Hepatocyte (in vitro differentiated cells): ENCODE measurements around the gene CARMIL3. TPM values are rescaled to one million over a fixed set of nuclear protein-coding genes. Genes with fewer than 3 reads are reported as not detected.

Experiments
- DNase-seq: peaks from one replicate; pipeline ENCODE4 v3.0.0-alpha.2; 2016; ENCODE audit warnings: low spot score
- H2AFZ ChIP-seq: fragments of 200-600 bp; sonication (generic); 2 replicates; pipeline ENCODE4 v1.6.0; 2016; ENCODE audit warnings: antibody characterized with exemption, mild to moderate bottlenecking
- H3K27ac ChIP-seq: fragments of 200-600 bp; sonication (generic); 2 replicates; pipeline ENCODE4 v1.5.1; 2016; ENCODE audit warnings: mild to moderate bottlenecking
- H3K27me3 ChIP-seq: fragments of 200-600 bp; sonication (generic); 2 replicates; pipeline ENCODE4 v1.6.1; 2016
- H3K36me3 ChIP-seq: fragments of 200-600 bp; sonication (generic); replicated peaks from 2 replicates; pipeline ENCODE4 v1.5.1; 2016; ENCODE audit warnings: low read depth; ENCODE audit not compliant: insufficient read depth
- H3K4me1 ChIP-seq: fragments of 200-600 bp; sonication (generic); 2 replicates; pipeline ENCODE4 v1.5.1; 2016; ENCODE audit warnings: mild to moderate bottlenecking, moderate library complexity; ENCODE audit not compliant: insufficient read depth
- H3K4me2 ChIP-seq: fragments of 200-600 bp; sonication (generic); 2 replicates; pipeline ENCODE4 v1.6.0; 2016
- H3K4me3 ChIP-seq: fragments of 200-600 bp; sonication (generic); 2 replicates; pipeline ENCODE4 v1.5.1; 2016; ENCODE audit warnings: mild to moderate bottlenecking
- H3K79me2 ChIP-seq: fragments of 200-600 bp; sonication (generic); 2 replicates; pipeline ENCODE4 v1.6.0; 2017; ENCODE audit warnings: mild to moderate bottlenecking
- H3K9me2 ChIP-seq: fragments of 200-600 bp; sonication (generic); replicated peaks from 2 replicates; pipeline ENCODE4 v1.6.0; 2017; ENCODE audit warnings: mild to moderate bottlenecking; ENCODE audit not compliant: insufficient read depth
- H3K9me3 ChIP-seq: fragments of 200-600 bp; sonication (generic); 2 replicates; pipeline ENCODE4 v1.5.1; 2016; ENCODE audit warnings: low read depth, mild to moderate bottlenecking
- H4K20me1 ChIP-seq: fragments of 200-600 bp; sonication (generic); 2 replicates; pipeline ENCODE4 v1.6.0; 2016; ENCODE audit warnings: mild to moderate bottlenecking; ENCODE audit not compliant: insufficient read depth, poor library complexity, severe bottlenecking
- EZH2 ChIP-seq: fragments of 200-600 bp; sonication (generic); IDR thresholded peaks from 2 replicates; pipeline ENCODE4 v1.6.1; 2016; ENCODE audit warnings: antibody characterized with exemption, mild to moderate bottlenecking, borderline replicate concordance
- EZH2phosphoT487 ChIP-seq: fragments of 200-600 bp; sonication (generic); IDR thresholded peaks from one replicate; pipeline ENCODE4 v1.6.1; 2018; ENCODE audit warnings: antibody characterized with exemption, mild to moderate bottlenecking, low read depth, moderate library complexity; ENCODE audit not compliant: unreplicated experiment, severe bottlenecking
- WGBS: methylation state at CpG from one replicate; pipeline ENCODE4 v1.1.6; 2016; ENCODE audit warnings: low lambda C conversion rate; ENCODE audit errors: missing lambda C conversion rate; 5-methylcytosine and 5-hydroxymethylcytosine counted together
- polyA plus RNA-seq: library from polyadenylated mRNA; unstranded; fragments of >200 nt; fragmentation: Nextera tagmentation; extraction: Ambion mirVana; gene quantifications from 2 replicates; pipeline ENCODE4 v1.2.1, GENCODE V29; 2016
- total RNA-seq: library from RNA; depleted of rRNA; stranded (reverse); fragments of >200 nt; gene quantifications from 2 replicates; pipeline ENCODE4 v1.2.3, GENCODE V29; 2014
- TF ChIP-seq, protein P1 (sequence below): fragments of 200-600 bp; sonication (generic); IDR thresholded peaks from 2 replicates; pipeline ENCODE4 v1.5.1; 2016; ENCODE audit warnings: antibody characterized with exemption, mild to moderate bottlenecking; ENCODE audit not compliant: poor library complexity

The CARMIL3 gene
- total and polyA plus RNA-seq, 2 experiments from 2014 or later: 0.37 TPM; not detected in 1

DNA sequence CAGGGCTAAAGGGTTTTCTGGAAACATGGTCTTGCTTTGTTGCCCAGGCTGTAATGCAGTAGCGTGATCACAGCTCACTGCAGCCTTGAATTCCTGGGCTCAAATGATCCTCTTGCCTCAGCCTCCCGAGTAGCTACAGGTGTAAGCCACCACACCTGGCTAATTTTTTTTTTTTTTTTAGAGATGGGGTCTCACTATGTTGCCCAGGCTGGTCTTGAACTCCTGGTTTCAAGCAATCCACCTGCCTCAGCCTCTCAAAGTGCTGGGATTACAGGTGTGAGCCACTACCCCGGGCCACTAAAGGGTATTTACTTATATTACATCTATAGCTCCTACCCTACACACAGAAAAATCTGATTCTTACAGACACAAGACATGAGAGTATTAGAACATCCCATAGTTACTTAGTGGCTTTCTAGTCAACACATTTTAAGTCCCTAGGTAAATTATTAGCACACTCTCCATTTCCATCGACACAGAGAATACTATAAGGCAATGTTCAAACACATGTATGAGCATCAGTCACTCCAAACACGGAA lies 56.6 kb downstream of the CARMIL3 start:
- no peak overlapping the region for H3K4me3 ChIP-seq
- DNase-seq: no peak
- H2AFZ ChIP-seq: no peak overlapping the region
- H3K36me3 ChIP-seq: no peaks in the 10 kb centered on the region
- no peaks in the 10 kb centered on the region for H3K4me1 ChIP-seq
- no peak overlapping the region for H3K27ac ChIP-seq
- no peaks in the 10 kb centered on the region for H3K9me3 ChIP-seq
- peaks cover 3% of the 10 kb centered on the region for H3K79me2 ChIP-seq
- H3K27me3 ChIP-seq: no peaks in the 10 kb centered on the region
- TF ChIP-seq EZH2phosphoT487 (no peak), EZH2 (no peak)
- TF ChIP-seq, protein P1, sequence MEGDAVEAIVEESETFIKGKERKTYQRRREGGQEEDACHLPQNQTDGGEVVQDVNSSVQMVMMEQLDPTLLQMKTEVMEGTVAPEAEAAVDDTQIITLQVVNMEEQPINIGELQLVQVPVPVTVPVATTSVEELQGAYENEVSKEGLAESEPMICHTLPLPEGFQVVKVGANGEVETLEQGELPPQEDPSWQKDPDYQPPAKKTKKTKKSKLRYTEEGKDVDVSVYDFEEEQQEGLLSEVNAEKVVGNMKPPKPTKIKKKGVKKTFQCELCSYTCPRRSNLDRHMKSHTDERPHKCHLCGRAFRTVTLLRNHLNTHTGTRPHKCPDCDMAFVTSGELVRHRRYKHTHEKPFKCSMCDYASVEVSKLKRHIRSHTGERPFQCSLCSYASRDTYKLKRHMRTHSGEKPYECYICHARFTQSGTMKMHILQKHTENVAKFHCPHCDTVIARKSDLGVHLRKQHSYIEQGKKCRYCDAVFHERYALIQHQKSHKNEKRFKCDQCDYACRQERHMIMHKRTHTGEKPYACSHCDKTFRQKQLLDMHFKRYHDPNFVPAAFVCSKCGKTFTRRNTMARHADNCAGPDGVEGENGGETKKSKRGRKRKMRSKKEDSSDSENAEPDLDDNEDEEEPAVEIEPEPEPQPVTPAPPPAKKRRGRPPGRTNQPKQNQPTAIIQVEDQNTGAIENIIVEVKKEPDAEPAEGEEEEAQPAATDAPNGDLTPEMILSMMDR: no peak
- 34% methylated on average over 5 of the region's 5 CpGs for WGBS
- no peaks in the 10 kb centered on the region for H3K9me2 ChIP-seq
- no peak overlapping the region for H3K4me2 ChIP-seq
- no peaks in the 10 kb centered on the region for H4K20me1 ChIP-seq

DNA sequence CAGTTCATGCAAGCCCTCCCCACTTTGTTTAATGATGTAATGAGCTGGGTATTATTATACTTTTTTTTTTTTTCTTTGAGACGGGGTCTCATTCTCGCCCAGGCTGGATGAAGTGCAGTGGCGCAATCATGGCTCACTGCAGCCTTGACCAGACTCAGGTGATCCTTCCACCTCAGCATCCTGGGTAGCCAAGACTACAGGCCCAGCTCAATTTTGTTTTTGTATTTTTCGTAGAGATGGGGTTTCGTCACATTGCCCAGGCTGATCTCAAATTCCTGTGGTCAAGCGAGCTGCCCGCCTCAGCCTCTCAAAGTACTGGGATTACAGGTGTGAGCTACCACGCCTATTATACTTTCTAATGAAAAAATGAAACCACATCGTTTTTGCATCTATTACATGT lies 58.3 kb downstream of the CARMIL3 start:
- Histone ChIP-seq H3K9me3 (no peaks in the 10 kb centered on the region), H3K4me2 (no peak overlapping the region), H2AFZ (no peak overlapping the region), H3K9me2 (no peaks in the 10 kb centered on the region), H3K27ac (no peak overlapping the region), H3K27me3 (no peaks in the 10 kb centered on the region), H3K79me2 (peaks cover 3% of the 10 kb centered on the region), H4K20me1 (no peaks in the 10 kb centered on the region), H3K36me3 (no peaks in the 10 kb centered on the region), H3K4me3 (no peak overlapping the region), H3K4me1 (no peaks in the 10 kb centered on the region)
- 90% methylated on average over 9 of the region's 9 CpGs for WGBS
- DNase-seq: no peak
- TF ChIP-seq EZH2phosphoT487 (no peak), EZH2 (no peak)
- TF ChIP-seq, protein P1: no peak

DNA sequence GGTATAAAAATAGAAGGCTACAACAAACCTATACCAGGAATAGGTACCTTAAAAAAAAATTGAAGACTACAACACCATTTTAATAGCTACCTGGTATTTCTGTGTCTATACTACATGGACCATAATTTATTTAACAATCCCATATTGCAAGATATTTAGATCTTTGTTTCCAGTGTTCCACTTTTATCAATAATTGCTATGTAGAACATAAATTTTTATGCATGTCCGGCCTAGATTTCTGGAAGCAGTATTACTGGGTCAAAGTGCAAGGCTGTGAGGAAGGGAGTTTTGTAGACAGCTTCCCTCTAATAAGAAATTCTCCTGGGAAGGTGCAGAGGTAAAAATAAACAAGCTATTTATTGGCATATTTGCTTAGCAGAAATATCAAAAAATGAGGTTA lies 58.7 kb downstream of the CARMIL3 start:
- no peaks in the 10 kb centered on the region for H3K4me1 ChIP-seq
- H2AFZ ChIP-seq: no peak overlapping the region
- H3K79me2 ChIP-seq: peaks cover 3% of the 10 kb centered on the region
- no peak for DNase-seq
- H3K27me3 ChIP-seq: no peaks in the 10 kb centered on the region
- H3K27ac ChIP-seq: no peak overlapping the region
- TF ChIP-seq EZH2phosphoT487: no peak
- TF ChIP-seq, protein P1: no peak
- TF ChIP-seq EZH2: no peak
- H3K4me3 ChIP-seq: no peak overlapping the region
- no peaks in the 10 kb centered on the region for H3K36me3 ChIP-seq
- H3K9me2 ChIP-seq: no peaks in the 10 kb centered on the region
- H3K9me3 ChIP-seq: no peaks in the 10 kb centered on the region
- 80% methylated on average over 1 of the region's 1 CpG for WGBS
- no peaks in the 10 kb centered on the region for H4K20me1 ChIP-seq
- no peak overlapping the region for H3K4me2 ChIP-seq
